Peyer's patch (tissue), 4 donors: Measurements from ENCODE around the gene MXRA8.

Experiments
- POLR2A ChIP-seq, 2 donors: fragments of 450-650 bp; IDR thresholded peaks; one replicate each; pipeline ENCODE4 v1.5.1; 2017; ENCODE audit warnings: antibody characterized with exemption in 2 of 2, mild to moderate bottlenecking in 2 of 2, moderate library complexity in 2 of 2
- TF ChIP-seq, protein P1 (sequence below), 6 experiments: fragments of 450-650 bp in 4 of 6; fragments of 200-600 bp in 2 of 6; sonication (generic) in 1 of 6; IDR thresholded peaks; one replicate each; pipeline ENCODE4 v1.5.1; 2017 to 2019; ENCODE audit warnings: antibody characterized with exemption in 6 of 6, mild to moderate bottlenecking in 3 of 6, moderate library complexity in 1 of 6

DNA sequence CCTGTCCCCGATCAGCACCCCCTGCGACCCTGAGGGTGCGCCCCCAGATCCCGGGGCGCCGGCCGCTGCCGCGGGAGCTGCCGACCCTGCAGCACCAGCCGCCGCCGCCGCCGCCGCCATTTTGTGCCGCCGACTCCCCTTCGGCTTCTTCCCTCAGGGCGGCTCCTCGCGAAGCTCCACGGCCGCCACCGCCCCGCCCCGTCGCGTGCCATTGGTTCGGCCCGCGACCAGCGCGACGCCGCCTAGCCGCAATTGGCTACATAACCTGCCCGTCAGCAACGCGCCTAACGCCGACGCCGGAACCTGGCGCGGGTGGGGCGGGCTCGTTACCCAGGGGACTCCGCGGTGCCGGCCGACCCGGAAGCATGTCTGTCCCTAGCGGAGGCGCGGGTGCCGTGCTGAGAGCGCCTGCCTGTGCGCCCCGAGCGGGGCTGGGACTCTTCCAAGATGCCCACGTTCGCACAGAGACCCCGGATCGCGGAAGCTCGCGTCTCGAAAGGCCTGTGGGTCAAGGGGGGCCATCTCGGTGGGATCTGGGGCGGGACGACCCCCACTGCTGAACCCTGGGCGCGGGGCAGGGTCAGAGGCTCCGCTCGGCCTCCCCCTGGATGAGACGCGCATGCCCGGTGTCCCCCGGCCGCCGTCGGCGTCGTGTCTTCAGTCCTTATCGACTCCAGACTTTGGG is 41.0 kb upstream of the MXRA8 start, which contains the start of gene CCNL2:
- peak; percentile 66 to 78 for TF ChIP-seq POLR2A (IDR thresholded peaks at IDR 0.05)
- TF ChIP-seq, protein P1, sequence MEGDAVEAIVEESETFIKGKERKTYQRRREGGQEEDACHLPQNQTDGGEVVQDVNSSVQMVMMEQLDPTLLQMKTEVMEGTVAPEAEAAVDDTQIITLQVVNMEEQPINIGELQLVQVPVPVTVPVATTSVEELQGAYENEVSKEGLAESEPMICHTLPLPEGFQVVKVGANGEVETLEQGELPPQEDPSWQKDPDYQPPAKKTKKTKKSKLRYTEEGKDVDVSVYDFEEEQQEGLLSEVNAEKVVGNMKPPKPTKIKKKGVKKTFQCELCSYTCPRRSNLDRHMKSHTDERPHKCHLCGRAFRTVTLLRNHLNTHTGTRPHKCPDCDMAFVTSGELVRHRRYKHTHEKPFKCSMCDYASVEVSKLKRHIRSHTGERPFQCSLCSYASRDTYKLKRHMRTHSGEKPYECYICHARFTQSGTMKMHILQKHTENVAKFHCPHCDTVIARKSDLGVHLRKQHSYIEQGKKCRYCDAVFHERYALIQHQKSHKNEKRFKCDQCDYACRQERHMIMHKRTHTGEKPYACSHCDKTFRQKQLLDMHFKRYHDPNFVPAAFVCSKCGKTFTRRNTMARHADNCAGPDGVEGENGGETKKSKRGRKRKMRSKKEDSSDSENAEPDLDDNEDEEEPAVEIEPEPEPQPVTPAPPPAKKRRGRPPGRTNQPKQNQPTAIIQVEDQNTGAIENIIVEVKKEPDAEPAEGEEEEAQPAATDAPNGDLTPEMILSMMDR (IDR thresholded peaks at IDR 0.05) = peak; percentile 28 to 80 (median 76)
